DMS79 treated with DMSO at 0.1 percent for 48 hours (cell line): ENCODE results near the gene CHRNA7.

Experiments used
- DNase-seq: peaks from one replicate; lab custom pipeline; 2025; lab: John Stamatoyannopoulos, UW

The CHRNA7 gene

GRCh38 chr15:32029862-32030781 is at the start of gene CHRNA7:
TSS of gene CHRNA7 (plus strand) at chr15:32030515. CDS start at chr15:32030595, 80 bp downstream.
- DNase-seq, result peak; percentile 14

GRCh38 chr15:31985607-31986006 is 44.7 kb upstream of the CHRNA7 start:
- DNase-seq, result no peak

- no peak for DNase-seq
Measured at GRCh38 chr15:31993062-31993461, 37.3 kb upstream of the CHRNA7 start.

- DNase-seq, result no peak
Measured at GRCh38 chr15:31997711-31998110, 32.6 kb upstream of the CHRNA7 start.

- no peak for DNase-seq
Measured at GRCh38 chr15:32003558-32003957, 26.8 kb upstream of the CHRNA7 start.

GRCh38 chr15:32004249-32004648 is 26.1 kb upstream of the CHRNA7 start:
- no peak for DNase-seq

GRCh38 chr15:32007355-32007960 is 22.9 kb upstream of the CHRNA7 start:
- no peak for DNase-seq

GRCh38 chr15:32014953-32015352 is 15.4 kb upstream of the CHRNA7 start:
- no peak for DNase-seq

GRCh38 chr15:32020156-32020555 is 10.2 kb upstream of the CHRNA7 start:
- DNase-seq, result no peak

- no peak for DNase-seq
Measured at GRCh38 chr15:32028921-32029320, 1.4 kb upstream of the CHRNA7 start.

- no peak for DNase-seq
Measured at GRCh38 chr15:32029409-32029861, 880 bp upstream of the CHRNA7 start.

GRCh38 chr15:32030795-32031194 is 480 bp downstream of the CHRNA7 start:
- DNase-seq, result no peak

GRCh38 chr15:32033186-32033890 is 3.0 kb downstream of the CHRNA7 start:
- DNase-seq, result no peak

GRCh38 chr15:32034106-32034505 is 3.8 kb downstream of the CHRNA7 start:
- DNase-seq, result no peak

GRCh38 chr15:32035285-32035684 is 5.0 kb downstream of the CHRNA7 start:
- no peak for DNase-seq

GRCh38 chr15:32036971-32037370 is 6.7 kb downstream of the CHRNA7 start:
- DNase-seq, result no peak

GRCh38 chr15:32041294-32041693 is 11.0 kb downstream of the CHRNA7 start:
- DNase-seq, result no peak

- DNase-seq, result no peak
Measured at GRCh38 chr15:32042269-32042972, 12.1 kb downstream of the CHRNA7 start.

- no peak for DNase-seq
Measured at GRCh38 chr15:32053719-32054118, 23.4 kb downstream of the CHRNA7 start.

- no peak for DNase-seq
Measured at GRCh38 chr15:32057876-32058425, 27.6 kb downstream of the CHRNA7 start.

- no peak for DNase-seq
Measured at GRCh38 chr15:32060706-32061105, 30.4 kb downstream of the CHRNA7 start.

GRCh38 chr15:32067115-32067514 is 36.8 kb downstream of the CHRNA7 start:
- no peak for DNase-seq
